Keratinocyte (primary cell): ENCODE measurements around the gene DLX2. TPM values are rescaled to one million over a fixed set of nuclear protein-coding genes. Genes with fewer than 3 reads are reported as not detected.
A peak's percentile ranks its signal among the peaks of the same experiment; 100 is the strongest.

Experiments used
- DNase-seq: peaks from one replicate; pipeline ENCODE4 v3.0.0-alpha.2; 2011; ENCODE audit warnings: low read depth, missing footprints, low spot score
- FAIRE-seq: peaks from 2 replicates; lab custom pipeline; 2011; peaks lifted over from hg19 to GRCh38; lab: Jason Lieb, UNC
- H2AFZ ChIP-seq: 2 replicates; pipeline ENCODE4 v1.6.0; 2012; ENCODE audit warnings: low read length, control low read depth, inconsistent platforms; ENCODE audit not compliant: control insufficient read depth
- H3K27ac ChIP-seq: 2 replicates; pipeline ENCODE4 v1.5.1; 2011; ENCODE audit warnings: low read length; ENCODE audit not compliant: control insufficient read depth, insufficient read depth
- H3K27me3 ChIP-seq: 3 replicates; pipeline ENCODE4 v1.6.0; 2011; ENCODE audit warnings: low read length; ENCODE audit not compliant: control insufficient read depth, insufficient read depth; ENCODE audit errors: extremely low read depth
- H3K36me3 ChIP-seq, 2 experiments: 2 replicates in 1 of 2; 3 replicates in 1 of 2; pipeline ENCODE4 v1.5.1; 2011; ENCODE audit warnings: low read length in 2 of 2, mild to moderate bottlenecking in 1 of 2; ENCODE audit not compliant: control insufficient read depth in 2 of 2, insufficient read depth in 2 of 2; ENCODE audit errors: extremely low read depth in 1 of 2
- H3K4me1 ChIP-seq: 3 replicates; pipeline ENCODE4 v1.5.1; 2011; ENCODE audit warnings: low read length; ENCODE audit not compliant: control insufficient read depth, insufficient read depth; ENCODE audit errors: extremely low read depth
- H3K4me2 ChIP-seq: 3 replicates; pipeline ENCODE4 v1.6.0; 2011; ENCODE audit warnings: low read depth, low read length; ENCODE audit not compliant: control insufficient read depth, insufficient read depth; ENCODE audit errors: extremely low read depth
- H3K4me3 ChIP-seq, 3 experiments: fragments of 200-600 bp in 1 of 3; sonication (generic) in 1 of 3; 2 replicates in 2 of 3; 3 replicates in 1 of 3; pipeline ENCODE4 v1.5.1; 2011 to 2016; ENCODE audit warnings: low read length in 3 of 3, mild to moderate bottlenecking in 3 of 3, control low read depth in 2 of 3, inconsistent platforms in 1 of 3, low read depth in 1 of 3, mixed read lengths in 1 of 3, mixed run types in 1 of 3, moderate library complexity in 1 of 3; ENCODE audit not compliant: control insufficient read depth in 2 of 3, insufficient read depth in 2 of 3; ENCODE audit errors: extremely low read depth in 1 of 3
- H3K79me2 ChIP-seq: 2 replicates; pipeline ENCODE4 v1.6.0; 2012; ENCODE audit warnings: low read length; ENCODE audit not compliant: control insufficient read depth, insufficient read depth
- H3K9ac ChIP-seq: 3 replicates; pipeline ENCODE4 v1.6.0; 2011; ENCODE audit warnings: low read length; ENCODE audit not compliant: control insufficient read depth, insufficient read depth; ENCODE audit errors: extremely low read depth
- H3K9me1 ChIP-seq: 3 replicates; pipeline ENCODE4 v1.6.0; 2011; ENCODE audit warnings: low read length; ENCODE audit not compliant: control insufficient read depth, insufficient read depth; ENCODE audit errors: extremely low read depth
- H3K9me3 ChIP-seq: 2 replicates; pipeline ENCODE4 v1.5.1; 2012; ENCODE audit warnings: low read depth, low read length; ENCODE audit not compliant: control insufficient read depth
- H4K20me1 ChIP-seq: 3 replicates; pipeline ENCODE4 v1.6.0; 2011; ENCODE audit warnings: low read length; ENCODE audit not compliant: control insufficient read depth, insufficient read depth; ENCODE audit errors: extremely low read depth
- EZH2 ChIP-seq: IDR thresholded peaks from one replicate; pipeline ENCODE4 v1.6.1; 2012; ENCODE audit warnings: inconsistent platforms, mild to moderate bottlenecking, low read length, moderate library complexity
- dilution Hi-C: fragments of 300-500 bp; cut with MboI; formaldehyde crosslinking; loops from one replicate; pipeline ENCODE4 v1.7.0; 2020; ENCODE audit warnings: low sequenced_read_pairs; ENCODE audit not compliant: extremely low pct_ligation_motif_present
- polyA plus RNA-seq, 5 experiments: library from polyadenylated mRNA; depleted of rRNA in 3 of 5; stranded (reverse) in 3 of 5; stranded (forward) in 1 of 5; unstranded in 1 of 5; fragments of >200 nt; gene quantifications; 1 replicate in 1 of 5; 2 replicates in 3 of 5; 3 replicates in 1 of 5; pipeline versions ENCODE4 v1.2.1 to v1.2.3, GENCODE V29; 2011 to 2012; ENCODE audit warnings: missing spikeins in 2 of 5, low read depth in 1 of 5, low replicate concordance in 1 of 5
- TF ChIP-seq, protein P1 (sequence below), 3 experiments: IDR thresholded peaks in 1 of 3; conservative IDR thresholded peaks in 1 of 3; optimal IDR thresholded peaks in 1 of 3; 2 replicates in 2 of 3; 3 replicates in 1 of 3; pipeline versions ENCODE3 to v1.5.1; 2011; ENCODE audit warnings: low read length in 3 of 3, mild to moderate bottlenecking in 3 of 3, moderate library complexity in 2 of 3, control low read depth in 1 of 3, inconsistent platforms in 1 of 3; ENCODE audit not compliant: insufficient read depth in 2 of 3; ENCODE audit errors: extremely low read depth in 1 of 3

DLX2 gene
- polyA plus RNA-seq, 1 donor (not counting 4 experiments of a cell fraction or from before 2014, with no cell fraction given) = 0.29 TPM

DNA sequence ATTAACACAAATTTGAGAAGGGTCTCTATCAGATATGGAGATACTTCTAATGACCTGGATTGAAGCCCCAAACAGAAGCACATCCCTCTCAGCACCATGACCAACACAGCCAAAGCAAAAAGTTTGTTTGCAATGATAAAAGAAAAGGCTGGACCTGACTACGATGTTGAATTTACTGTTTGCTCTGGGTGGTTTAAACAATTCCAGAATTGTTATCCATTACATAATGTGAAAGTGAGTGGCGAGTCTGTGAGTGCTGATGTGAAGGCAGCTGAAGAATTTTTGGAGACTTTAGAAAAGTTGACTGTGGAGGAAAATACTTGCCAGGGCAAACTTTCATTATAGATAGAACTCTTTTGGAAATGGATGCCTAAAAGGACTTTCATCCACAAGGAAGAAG lies 17.4 kb upstream of the DLX2 start:
- no peak for DNase-seq

GRCh38 chr2:172119089-172119488 lies 16.4 kb upstream of the DLX2 start:
- H3K4me2 ChIP-seq = peak overlapping the region; percentile 80
- peak overlapping the region; percentile 52 for H2AFZ ChIP-seq
- no peaks in the 10 kb centered on the region for H4K20me1 ChIP-seq
- H3K4me1 ChIP-seq = peaks cover 30% of the 10 kb centered on the region
- dilution Hi-C loops = no loop called here
- H3K79me2 ChIP-seq = no peaks in the 10 kb centered on the region
- DNase-seq (no peak), FAIRE-seq (peak; percentile 83)
- H3K9me3 ChIP-seq = no peaks in the 10 kb centered on the region
- H3K9me1 ChIP-seq = no peaks in the 10 kb centered on the region
- H3K9ac ChIP-seq = peak overlapping the region; percentile 51
- peak overlapping the region in 2 of 3 experiments; percentile 41 to 48 for H3K4me3 ChIP-seq
- no peak for TF ChIP-seq EZH2
- TF ChIP-seq, protein P1, sequence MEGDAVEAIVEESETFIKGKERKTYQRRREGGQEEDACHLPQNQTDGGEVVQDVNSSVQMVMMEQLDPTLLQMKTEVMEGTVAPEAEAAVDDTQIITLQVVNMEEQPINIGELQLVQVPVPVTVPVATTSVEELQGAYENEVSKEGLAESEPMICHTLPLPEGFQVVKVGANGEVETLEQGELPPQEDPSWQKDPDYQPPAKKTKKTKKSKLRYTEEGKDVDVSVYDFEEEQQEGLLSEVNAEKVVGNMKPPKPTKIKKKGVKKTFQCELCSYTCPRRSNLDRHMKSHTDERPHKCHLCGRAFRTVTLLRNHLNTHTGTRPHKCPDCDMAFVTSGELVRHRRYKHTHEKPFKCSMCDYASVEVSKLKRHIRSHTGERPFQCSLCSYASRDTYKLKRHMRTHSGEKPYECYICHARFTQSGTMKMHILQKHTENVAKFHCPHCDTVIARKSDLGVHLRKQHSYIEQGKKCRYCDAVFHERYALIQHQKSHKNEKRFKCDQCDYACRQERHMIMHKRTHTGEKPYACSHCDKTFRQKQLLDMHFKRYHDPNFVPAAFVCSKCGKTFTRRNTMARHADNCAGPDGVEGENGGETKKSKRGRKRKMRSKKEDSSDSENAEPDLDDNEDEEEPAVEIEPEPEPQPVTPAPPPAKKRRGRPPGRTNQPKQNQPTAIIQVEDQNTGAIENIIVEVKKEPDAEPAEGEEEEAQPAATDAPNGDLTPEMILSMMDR (optimal IDR thresholded peaks at IDR 0.05 in 1 of 3, IDR thresholded peaks at IDR 0.05 in 1 of 3, conservative IDR thresholded peaks at IDR 0.05 in 1 of 3; ENCODE audit: extremely low read depth in 1 of 3, insufficient read depth in 2 of 3, low read length in 3 of 3) = no peak
- H3K27me3 ChIP-seq = no peaks in the 10 kb centered on the region
- no peaks in the 10 kb centered on the region for H3K36me3 ChIP-seq
- peak overlapping the region; percentile 84 for H3K27ac ChIP-seq

More for the DNA sequence above, 17.4 kb upstream of the DLX2 start:
- Histone ChIP-seq H3K27ac (no peak overlapping the region), H4K20me1 (no peaks in the 10 kb centered on the region), H3K36me3 (no peaks in the 10 kb centered on the region), H2AFZ (no peak overlapping the region), H3K4me3 (no peak overlapping the region), H3K79me2 (no peaks in the 10 kb centered on the region), H3K4me2 (no peak overlapping the region), H3K9me3 (no peaks in the 10 kb centered on the region), H3K4me1 (peaks cover 30% of the 10 kb centered on the region), H3K9me1 (no peaks in the 10 kb centered on the region), H3K27me3 (no peaks in the 10 kb centered on the region), H3K9ac (no peak overlapping the region)
- dilution Hi-C loops = no loop called here
- FAIRE-seq = no peak
- TF ChIP-seq EZH2 = no peak
- TF ChIP-seq, protein P1 (optimal IDR thresholded peaks at IDR 0.05 in 1 of 3, IDR thresholded peaks at IDR 0.05 in 1 of 3, conservative IDR thresholded peaks at IDR 0.05 in 1 of 3; ENCODE audit: extremely low read depth in 1 of 3, insufficient read depth in 2 of 3, low read length in 3 of 3) = no peak
